HG03460 (cell line): Measurements from ENCODE around the gene BST1.

ENCODE experiments used
- ATAC-seq: cut with Tn5 transposase; IDR thresholded peaks from one replicate; pipeline ENCODE4 v1.9.1; 2021; ENCODE audit not compliant: unreplicated experiment

BST1 gene

GRCh38 chr4:15702941-15703403 lies at the start of gene BST1:
Gene BST1, plus strand, starts transcription at chr4:15703065. Its CDS starts 80 bp downstream, at chr4:15703145.
- peak; percentile 67 for ATAC-seq

GRCh38 chr4:15653420-15653819 lies 49.4 kb upstream of the BST1 start:
- no peak for ATAC-seq

GRCh38 chr4:15653864-15654592 lies 48.8 kb upstream of the BST1 start:
- peak; percentile 22 for ATAC-seq

GRCh38 chr4:15654593-15655222 lies 48.2 kb upstream of the BST1 start:
- peak; percentile 41 for ATAC-seq

GRCh38 chr4:15655223-15656037 lies 47.4 kb upstream of the BST1 start, which contains the start of gene FBXL5:
Gene FBXL5, minus strand, starts transcription at chr4:15655357. Its CDS starts 70 bp downstream, at chr4:15655287.
- ATAC-seq = peak; percentile 57

- ATAC-seq = no peak
Observed at GRCh38 chr4:15656038-15656470, 46.8 kb upstream of the BST1 start.

GRCh38 chr4:15657366-15657765 lies 45.5 kb upstream of the BST1 start:
- no peak for ATAC-seq

GRCh38 chr4:15658136-15658770 lies 44.6 kb upstream of the BST1 start:
- ATAC-seq = no peak

- ATAC-seq = no peak
Observed at GRCh38 chr4:15658781-15659180, 44.1 kb upstream of the BST1 start.

GRCh38 chr4:15659768-15660570 lies 42.9 kb upstream of the BST1 start:
- ATAC-seq = no peak

GRCh38 chr4:15665753-15666365 lies 37.0 kb upstream of the BST1 start:
- no peak for ATAC-seq

- no peak for ATAC-seq
Observed at GRCh38 chr4:15667006-15667405, 35.9 kb upstream of the BST1 start.

GRCh38 chr4:15668566-15669435 lies 34.1 kb upstream of the BST1 start:
- no peak for ATAC-seq

GRCh38 chr4:15670576-15670975 lies 32.3 kb upstream of the BST1 start:
- ATAC-seq = no peak

- no peak for ATAC-seq
Observed at GRCh38 chr4:15672101-15672500, 30.8 kb upstream of the BST1 start.

- ATAC-seq = no peak
Observed at GRCh38 chr4:15673337-15673736, 29.5 kb upstream of the BST1 start.

GRCh38 chr4:15674046-15674445 lies 28.8 kb upstream of the BST1 start:
- ATAC-seq = no peak

- ATAC-seq = no peak
Observed at GRCh38 chr4:15674926-15675325, 27.9 kb upstream of the BST1 start.

- no peak for ATAC-seq
Observed at GRCh38 chr4:15675356-15675755, 27.5 kb upstream of the BST1 start.
